SU-DHL-6 (cell line): ENCODE data around the gene PKDCC.

Source experiments
- H2AFZ ChIP-seq: fragments of 200-600 bp; sonication (generic); 2 replicates; pipeline ENCODE4 v1.6.1; 2014; ENCODE audit warnings: low read depth, mild to moderate bottlenecking, moderate library complexity, mixed read lengths, antibody characterized with exemption, low read length; ENCODE audit not compliant: severe bottlenecking
- H3F3A ChIP-seq: fragments of 200-600 bp; shearing (Covaris generic); 2 replicates; pipeline ENCODE4 v1.6.0; 2016; ENCODE audit warnings: antibody characterized with exemption, mild to moderate bottlenecking; ENCODE audit not compliant: insufficient read depth
- H3K27ac ChIP-seq: fragments of 200-600 bp; sonication (generic); 2 replicates; pipeline ENCODE4 v1.5.1; 2016; ENCODE audit warnings: low read depth, mild to moderate bottlenecking, low read length, moderate library complexity, mixed read lengths
- H3K27me3 ChIP-seq: fragments of 200-600 bp; sonication (generic), shearing (Covaris generic); 2 replicates; pipeline ENCODE4 v1.6.0; 2014; ENCODE audit warnings: mild to moderate bottlenecking, low read length
- H3K36me3 ChIP-seq: fragments of 200-600 bp; sonication (generic); 2 replicates; pipeline ENCODE4 v1.6.1; 2014; ENCODE audit warnings: mild to moderate bottlenecking, low read length, mixed read lengths
- H3K4me2 ChIP-seq: fragments of 300-600, 200-600 bp; shearing (Covaris generic), sonication (generic); 2 replicates; pipeline ENCODE4 v1.6.0; 2014; ENCODE audit warnings: low read length, low read depth, mild to moderate bottlenecking; ENCODE audit not compliant: poor library complexity, severe bottlenecking
- H3K4me3 ChIP-seq: fragments of 200-600 bp; sonication (generic); 2 replicates; pipeline ENCODE4 v1.5.1; 2014; ENCODE audit warnings: antibody characterized with exemption, low read length, mild to moderate bottlenecking, mixed read lengths; ENCODE audit not compliant: insufficient read depth, poor library complexity, severe bottlenecking
- H3K79me2 ChIP-seq: fragments of 200-600 bp; sonication (generic); 2 replicates; pipeline ENCODE4 v1.6.1; 2014; ENCODE audit warnings: mild to moderate bottlenecking, low read length, moderate library complexity; ENCODE audit not compliant: insufficient read depth
- H3K9ac ChIP-seq: fragments of 200-600 bp; sonication (generic); 2 replicates; pipeline ENCODE4 v1.7.0; 2014; ENCODE audit warnings: mild to moderate bottlenecking, low read length
- H3K9me2 ChIP-seq: fragments of 200-600 bp; sonication (generic); replicated peaks from 2 replicates; pipeline ENCODE4 v1.6.1; 2014; ENCODE audit warnings: low read length; ENCODE audit not compliant: insufficient read depth
- H3K9me3 ChIP-seq: fragments of 200-600 bp; sonication (generic); 2 replicates; pipeline ENCODE4 v1.6.1; 2014; ENCODE audit warnings: low read length, mixed read lengths; ENCODE audit not compliant: insufficient read depth
- H4K20me1 ChIP-seq: fragments of 200-600 bp; sonication (generic); 2 replicates; pipeline ENCODE4 v1.6.1; 2014; ENCODE audit warnings: low read depth, mild to moderate bottlenecking, antibody characterized with exemption, low read length, moderate library complexity, mixed read lengths
- CTCF ChIP-seq: fragments of 200-600 bp; sonication (generic); IDR thresholded peaks from one replicate; pipeline ENCODE4 v1.5.1; 2017; ENCODE audit warnings: antibody characterized with exemption, mild to moderate bottlenecking, low read length, moderate library complexity; ENCODE audit not compliant: insufficient read depth, poor library complexity, severe bottlenecking
- EZH2phosphoT487 ChIP-seq: fragments of 200-600 bp; sonication (generic), shearing (Covaris generic); conservative IDR thresholded peaks from 2 replicates; pipeline ENCODE4 v1.6.1; 2018; ENCODE audit warnings: mild to moderate bottlenecking, antibody characterized with exemption, low read length, moderate library complexity, mixed read lengths

Gene PKDCC

GRCh38 chr2:42049221-42050009 lies 1.6 kb downstream of the PKDCC start:
- Histone ChIP-seq H3K79me2 (no peaks in the 10 kb centered on the region), H3K4me2 (no peak overlapping the region), H4K20me1 (no peaks in the 10 kb centered on the region), H3K9ac (no peak overlapping the region), H3K27me3 (no peaks in the 10 kb centered on the region), H3K9me2 (no peaks in the 10 kb centered on the region), H3K4me3 (no peak overlapping the region), H3F3A (no peaks in the 10 kb centered on the region), H2AFZ (no peak overlapping the region), H3K9me3 (no peaks in the 10 kb centered on the region), H3K27ac (no peak overlapping the region), H3K36me3 (no peaks in the 10 kb centered on the region)
- no peak for TF ChIP-seq EZH2phosphoT487
- no peak for TF ChIP-seq CTCF

- TF ChIP-seq CTCF (no peak), EZH2phosphoT487 (no peak)
These were observed 2.3 kb downstream of the PKDCC start for GRCh38 chr2:42050010-42050702.

GRCh38 chr2:42050703-42051542 lies 3.1 kb downstream of the PKDCC start:
- Histone ChIP-seq H3K4me3 (no peak overlapping the region), H3K4me2 (no peak overlapping the region), H3K9ac (no peak overlapping the region)

More at GRCh38 chr2:42050010-42050702, 2.3 kb downstream of the PKDCC start:
- Histone ChIP-seq H3K9me2 (no peaks in the 10 kb centered on the region), H3K27ac (no peak overlapping the region), H4K20me1 (no peaks in the 10 kb centered on the region), H3K27me3 (no peaks in the 10 kb centered on the region), H3K4me3 (no peak overlapping the region), H3K9me3 (no peaks in the 10 kb centered on the region), H3K9ac (no peak overlapping the region), H2AFZ (no peak overlapping the region), H3F3A (no peaks in the 10 kb centered on the region), H3K4me2 (no peak overlapping the region), H3K36me3 (no peaks in the 10 kb centered on the region), H3K79me2 (no peaks in the 10 kb centered on the region)

More at GRCh38 chr2:42050703-42051542, 3.1 kb downstream of the PKDCC start:
- H3K9me2 ChIP-seq: no peaks in the 10 kb centered on the region
- H3K79me2 ChIP-seq: no peaks in the 10 kb centered on the region
- H3K27ac ChIP-seq: no peak overlapping the region
- H3K9me3 ChIP-seq: no peaks in the 10 kb centered on the region
- H3K27me3 ChIP-seq: no peaks in the 10 kb centered on the region
- H4K20me1 ChIP-seq: no peaks in the 10 kb centered on the region
- H3F3A ChIP-seq: no peaks in the 10 kb centered on the region
- TF ChIP-seq EZH2phosphoT487: no peak
- no peak for TF ChIP-seq CTCF
- H3K36me3 ChIP-seq: no peaks in the 10 kb centered on the region
- no peak overlapping the region for H2AFZ ChIP-seq
